HCT116 (cell line): Measurements from ENCODE around the gene CEP120. TPM values are rescaled to one million over a fixed set of nuclear protein-coding genes. Genes with fewer than 3 reads are reported as not detected.
A peak's percentile ranks its signal among the peaks of the same experiment; 100 is the strongest.
"Not testable (repeated sequence)": the region's sequence is repeated elsewhere in the genome, so short reads cannot be mapped to it uniquely, and the experiment has no call there.

ENCODE experiments used
- ATAC-seq: fragments of 200-7000 bp; cut with Tn5 transposase; 2 replicates; pipeline ENCODE4 v1.9.1; 2020; ENCODE audit warnings: mild to moderate bottlenecking, moderate library complexity
- BruUV-seq: library from RNA; stranded (reverse); fragments of 400-500 nt; replicated peaks from 2 replicates; lab custom pipeline; 2021; lab: Mats Ljungman, UMichigan
- CTCF ChIA-PET: fragments of 300-600 bp; sonication (Branson Sonifier 250); formaldehyde crosslinking; loops from one replicate; lab custom pipeline; 2021; ENCODE audit warnings: antibody characterized with exemption; lab: Charles Lee
- POLR2A ChIA-PET: fragments of 300-600, 350-600 bp; sonication (Branson Sonifier 250); formaldehyde crosslinking; loops from one replicate; lab custom pipeline; 2021; ENCODE audit warnings: antibody characterized with exemption; lab: Charles Lee
- RAD21 ChIA-PET, 2 experiments: fragments of 300-600 bp; sonication (Branson Sonifier 250); formaldehyde crosslinking; loops; one replicate each; lab custom pipeline; 2023; ENCODE audit warnings: low total read pairs in 2 of 2; ENCODE audit not compliant: uncharacterized antibody in 2 of 2, unreplicated experiment in 2 of 2, low non-redundant PET in 1 of 2; lab: Charles Lee
- DNase-seq: peaks from one replicate; pipeline ENCODE4 v3.0.0-alpha.2; 2010; ENCODE audit warnings: low read depth, low spot score
- H2AFZ ChIP-seq: fragments of 200-600 bp; shearing (Covaris generic), sonication (generic); 2 replicates; pipeline ENCODE4 v1.6.1; 2017; ENCODE audit warnings: low read depth, mixed run types, mixed read lengths, antibody characterized with exemption, low read length; ENCODE audit not compliant: poor library complexity, severe bottlenecking
- H3K27ac ChIP-seq: 2 replicates; pipeline ENCODE4 v1.5.1; 2012; ENCODE audit warnings: low read depth, low read length
- H3K27me3 ChIP-seq: fragments of 200-600 bp; sonication (generic); 2 replicates; pipeline ENCODE4 v1.6.1; 2016; ENCODE audit warnings: mixed run types, low read length, mixed read lengths; ENCODE audit not compliant: insufficient read depth
- H3K36me3 ChIP-seq, 2 experiments: fragments of 200-500 bp in 1 of 2; fragments of 200-600 bp in 1 of 2; sonication (Bioruptor generic) in 1 of 2; sonication (generic) in 1 of 2; 2 replicates each; pipeline versions ENCODE4 v1.5.1 to v1.6.1; 2014 to 2016; ENCODE audit warnings: low read length in 2 of 2, inconsistent platforms in 1 of 2, mixed read lengths in 1 of 2, mixed run types in 1 of 2; ENCODE audit not compliant: insufficient read depth in 2 of 2, control insufficient read depth in 1 of 2
- H3K4me1 ChIP-seq, 2 experiments: fragments of 200-600 bp in 1 of 2; sonication (generic) in 1 of 2; 2 replicates each; pipeline versions ENCODE4 v1.5.1 to v1.6.1; 2012 to 2017; ENCODE audit warnings: low read length in 2 of 2, inconsistent platforms in 1 of 2, mild to moderate bottlenecking in 1 of 2, mixed read lengths in 1 of 2, mixed run types in 1 of 2, moderate library complexity in 1 of 2; ENCODE audit not compliant: insufficient read depth in 2 of 2, control insufficient read depth in 1 of 2
- H3K4me2 ChIP-seq: fragments of 200-600 bp; sonication (generic); 2 replicates; pipeline ENCODE4 v1.6.1; 2017; ENCODE audit warnings: mixed run types, low read length, mixed read lengths
- H3K4me3 ChIP-seq, 2 experiments: fragments of 200-600 bp in 1 of 2; sonication (generic) in 1 of 2; replicated peaks in 1 of 2; 2 replicates each; pipeline ENCODE4 v1.5.1; 2011 to 2016; ENCODE audit warnings: low read length in 2 of 2, control low read depth in 1 of 2, low read depth in 1 of 2, mild to moderate bottlenecking in 1 of 2, mixed read lengths in 1 of 2, mixed run types in 1 of 2
- H3K79me2 ChIP-seq: fragments of 200-600 bp; sonication (generic); 2 replicates; pipeline ENCODE4 v1.6.1; 2017; ENCODE audit warnings: mild to moderate bottlenecking, mixed run types, low read length, moderate library complexity, mixed read lengths; ENCODE audit not compliant: insufficient read depth
- H3K9ac ChIP-seq: fragments of 200-600 bp; sonication (generic); 2 replicates; pipeline ENCODE4 v1.6.1; 2016; ENCODE audit warnings: low read length, mixed read lengths
- H3K9me2 ChIP-seq: fragments of 200-600 bp; sonication (generic), shearing (Covaris generic); 2 replicates; pipeline ENCODE4 v1.6.1; 2017; ENCODE audit warnings: mixed run types, mild to moderate bottlenecking, moderate library complexity; ENCODE audit not compliant: insufficient read depth
- H3K9me3 ChIP-seq, 2 experiments: fragments of 200-500 bp in 1 of 2; fragments of 200-600 bp in 1 of 2; sonication (Bioruptor generic) in 1 of 2; sonication (generic) in 1 of 2; 2 replicates each; pipeline ENCODE4 v1.6.1; 2014 to 2017; ENCODE audit warnings: low read length in 2 of 2, mixed read lengths in 2 of 2, inconsistent platforms in 1 of 2, low read depth in 1 of 2, mild to moderate bottlenecking in 1 of 2, mixed run types in 1 of 2, moderate library complexity in 1 of 2; ENCODE audit not compliant: control insufficient read depth in 1 of 2, insufficient read depth in 1 of 2
- H4K20me1 ChIP-seq: fragments of 200-600 bp; sonication (generic), shearing (Covaris generic); 2 replicates; pipeline ENCODE4 v1.6.1; 2017; ENCODE audit warnings: mixed run types, mild to moderate bottlenecking, moderate library complexity; ENCODE audit not compliant: insufficient read depth
- ATF3 ChIP-seq: IDR thresholded peaks from 2 replicates; pipeline ENCODE4 v1.6.1; 2012
- CBX3 ChIP-seq: IDR thresholded peaks from 2 replicates; pipeline ENCODE4 v1.6.1; 2012; ENCODE audit warnings: low read depth
- ELF1 ChIP-seq: IDR thresholded peaks from 2 replicates; pipeline ENCODE4 v1.6.1; 2012; ENCODE audit warnings: low read depth, borderline replicate concordance
- EZH2phosphoT487 ChIP-seq: fragments of 200-600 bp; IDR thresholded peaks from 2 replicates; pipeline ENCODE4 v1.6.1; 2018; ENCODE audit warnings: antibody characterized with exemption, borderline replicate concordance
- FOSL1 ChIP-seq: IDR thresholded peaks from 2 replicates; pipeline ENCODE4 v1.6.1; 2012; ENCODE audit warnings: low read depth
- JUND ChIP-seq: IDR thresholded peaks from 2 replicates; pipeline ENCODE4 v1.6.1; 2012
- MAX ChIP-seq: IDR thresholded peaks from 2 replicates; pipeline ENCODE4 v1.6.1; 2012
- REST ChIP-seq: IDR thresholded peaks from 2 replicates; pipeline ENCODE4 v1.6.1; 2012; ENCODE audit warnings: low read depth
- SP1 ChIP-seq: IDR thresholded peaks from 2 replicates; pipeline ENCODE4 v1.6.1; 2012; ENCODE audit warnings: low read depth
- SRF ChIP-seq: IDR thresholded peaks from 2 replicates; pipeline ENCODE4 v1.6.1; 2012; ENCODE audit warnings: low read depth
- TCF7L2 ChIP-seq: IDR thresholded peaks from 2 replicates; pipeline ENCODE4 v1.7.0; 2011; ENCODE audit warnings: borderline replicate concordance, inconsistent platforms; ENCODE audit not compliant: insufficient read depth, insufficient read length; ENCODE audit errors: extremely low read depth
- ZBTB33 ChIP-seq: IDR thresholded peaks from 2 replicates; pipeline ENCODE4 v1.6.1; 2011; ENCODE audit warnings: mild to moderate bottlenecking, low read length, moderate library complexity; ENCODE audit not compliant: insufficient replicate concordance; ENCODE audit errors: extremely low read depth
- ZNF274 ChIP-seq: fragments of 200-500 bp; sonication (Bioruptor generic); IDR thresholded peaks from 2 replicates; pipeline ENCODE4 v1.6.1; 2014; ENCODE audit warnings: mild to moderate bottlenecking, low read depth, low read length, inconsistent platforms
- intact Hi-C: fragments of 100-400 bp; cut with micrococcal nuclease; formaldehyde crosslinking; loops from 2 replicates; pipeline ENCODE4 v1.10.0; 2022
- total RNA-seq: library from RNA; stranded (reverse); gene quantifications from one replicate; pipeline ENCODE4 v1.2.1, GENCODE V29; 2021; ENCODE audit not compliant: unreplicated experiment

CEP120 gene
- total RNA-seq, 1 experiment from 2014 or later = 30.2 TPM

GRCh38 chr5:123460296-123460729, 37.1 kb upstream of the CEP120 start:
- BruUV-seq = no TSS peak
- peaks cover 8 to 18% of the 10 kb centered on the region in 2 experiments for H3K4me1 ChIP-seq
- peak overlapping the region; percentile 52 for H3K4me2 ChIP-seq
- H3K4me3 ChIP-seq = peak overlapping the region in 1 of 2 experiments; percentile 6; a peak in 1 of 4 replicates
- no peaks in the 10 kb centered on the region for H3K79me2 ChIP-seq
- peak overlapping the region; percentile 92 for H2AFZ ChIP-seq
- ChIA-PET POLR2A (no interaction called here), CTCF (no interaction called here), RAD21 (no interaction called here)
- H3K27me3 ChIP-seq = no peaks in the 10 kb centered on the region
- no peaks in the 10 kb centered on the region for H3K9me2 ChIP-seq
- no peak overlapping the region for H3K27ac ChIP-seq
- H3K9me3 ChIP-seq = no peaks in the 10 kb centered on the region
- intact Hi-C loops = no loop called here
- ATAC-seq = peak; percentile 93
- H3K9ac ChIP-seq = 0 out of 2 replicates have a peak overlapping the region, but pooled peaks have one; percentile 1
- peak; percentile 47 for DNase-seq
- TF ChIP-seq MAX (peak; percentile 46; the same call in 1 of the 2 replicates), TCF7L2 (peak; percentile 60), ELF1 (no peak), ZNF274 (no peak), EZH2phosphoT487 (no peak), JUND (peak; percentile 44; the same call in 1 of the 2 replicates), CBX3 (peak; percentile 69), FOSL1 (peak; percentile 20; the same call in 1 of the 2 replicates), REST (no peak), ATF3 (0 out of 2 replicates have a peak, but pooled peaks have one; percentile 13), SP1 (peak; percentile 53), ZBTB33 (no peak), SRF (no peak)
- no peaks in the 10 kb centered on the region for H4K20me1 ChIP-seq
- no peaks in the 10 kb centered on the region for H3K36me3 ChIP-seq

GRCh38 chr5:123458994-123459393, 35.8 kb upstream of the CEP120 start:
- CTCF ChIA-PET, H3K27ac ChIP-seq, BruUV-seq, RAD21 ChIA-PET, H4K20me1 ChIP-seq, POLR2A ChIA-PET, ATAC-seq, H3K4me2 ChIP-seq, H3K9ac ChIP-seq, H3K79me2 ChIP-seq, DNase-seq, H3K9me3 ChIP-seq, H3K27me3 ChIP-seq, H2AFZ ChIP-seq, H3K4me3 ChIP-seq, intact Hi-C loops, H3K36me3 ChIP-seq, H3K9me2 ChIP-seq: not testable (repeated sequence)
- H3K4me1 ChIP-seq = peaks cover 8 to 18% of the 10 kb centered on the region in 2 experiments
